H1 (cell line): ENCODE data around the gene COPG1. TPM values are rescaled to one million over a fixed set of nuclear protein-coding genes. Genes with fewer than 3 reads are reported as not detected.

Experiments
- CTCF ChIA-PET: fragments of 300-600 bp; sonication (Branson Sonifier 250); formaldehyde crosslinking; loops from one replicate; lab custom pipeline; 2021; ENCODE audit not compliant: partially characterized antibody; lab: Charles Lee
- POLR2A ChIA-PET: fragments of 300-600 bp; sonication (Branson Sonifier 250); formaldehyde crosslinking; loops from one replicate; lab custom pipeline; 2021; ENCODE audit warnings: inconsistent platforms; ENCODE audit not compliant: partially characterized antibody; lab: Charles Lee
- DNase-seq, 2 experiments: peaks; one replicate each; pipeline versions ENCODE4 v3.0.0 to v3.0.0-alpha.2; 2010 to 2022; ENCODE audit warnings: low spot score in 2 of 2, low read depth in 1 of 2, mixed read lengths in 1 of 2
- FAIRE-seq: peaks from 2 replicates; lab custom pipeline; 2011; peaks lifted over from hg19 to GRCh38; lab: Jason Lieb, UNC
- H2AFZ ChIP-seq: 2 replicates; pipeline ENCODE4 v1.8.1; 2012; ENCODE audit warnings: low read length, inconsistent platforms
- H2AK5ac ChIP-seq: 2 replicates; pipeline ENCODE4 v1.6.1; 2013; ENCODE audit warnings: low read depth, low read length
- H2BK120ac ChIP-seq: replicated peaks from 2 replicates; pipeline ENCODE3; 2013; ENCODE audit warnings: low read depth, low read length, inconsistent platforms
- H2BK12ac ChIP-seq: 2 replicates; pipeline ENCODE4 v1.6.1; 2013; ENCODE audit warnings: low read depth, low read length
- H2BK15ac ChIP-seq: 2 replicates; pipeline ENCODE4 v1.6.1; 2013; ENCODE audit warnings: low read length
- H2BK20ac ChIP-seq: 2 replicates; pipeline ENCODE4 v1.6.1; 2013; ENCODE audit warnings: low read length
- H2BK5ac ChIP-seq: 2 replicates; pipeline ENCODE4 v1.6.1; 2013; ENCODE audit warnings: low read depth, low read length
- H3K14ac ChIP-seq: 2 replicates; pipeline ENCODE4 v1.6.1; 2013; ENCODE audit warnings: inconsistent platforms; ENCODE audit not compliant: insufficient read length
- H3K18ac ChIP-seq: 2 replicates; pipeline ENCODE4 v1.6.1; 2013; ENCODE audit warnings: low read length; ENCODE audit errors: extremely low read depth
- H3K23ac ChIP-seq: 2 replicates; pipeline ENCODE4 v1.6.1; 2013; ENCODE audit warnings: inconsistent platforms; ENCODE audit not compliant: insufficient read length
- H3K23me2 ChIP-seq: 2 replicates; pipeline ENCODE4 v1.6.1; 2013; ENCODE audit warnings: low read depth, low read length
- H3K27ac ChIP-seq: 2 replicates; pipeline ENCODE4 v1.6.1; 2011; ENCODE audit warnings: low read depth, low read length, inconsistent platforms
- H3K27me3 ChIP-seq, 4 experiments: replicated peaks in 1 of 4; 1 replicate in 1 of 4; 2 replicates in 3 of 4; pipeline versions ENCODE4 v1.6.1 to v1.8.1; 2011 to 2013; ENCODE audit warnings: low read length in 3 of 4, mild to moderate bottlenecking in 3 of 4, inconsistent platforms in 2 of 4, mixed read lengths in 2 of 4, moderate library complexity in 1 of 4; ENCODE audit not compliant: control insufficient read depth in 3 of 4, insufficient read depth in 3 of 4; ENCODE audit errors: extremely low read depth in 1 of 4
- H3K36me3 ChIP-seq, 4 experiments: 2 replicates each; pipeline versions ENCODE4 v1.6.1 to v1.8.1; 2011 to 2013; ENCODE audit warnings: mild to moderate bottlenecking in 4 of 4, low read length in 3 of 4, moderate library complexity in 2 of 4, control low read depth in 1 of 4, inconsistent platforms in 1 of 4; ENCODE audit not compliant: insufficient read depth in 4 of 4, control insufficient read depth in 2 of 4
- H3K4ac ChIP-seq: replicated peaks from 2 replicates; pipeline ENCODE3; 2013; ENCODE audit warnings: low read length, low read depth, mixed read lengths, inconsistent platforms; ENCODE audit not compliant: insufficient read length
- H3K4me1 ChIP-seq, 4 experiments: replicated peaks in 1 of 4; 1 replicate in 1 of 4; 2 replicates in 3 of 4; pipeline versions ENCODE4 v1.6.1 to v1.8.1; 2011 to 2013; ENCODE audit warnings: low read length in 3 of 4, inconsistent platforms in 2 of 4, mixed read lengths in 1 of 4; ENCODE audit not compliant: insufficient read depth in 4 of 4, control insufficient read depth in 3 of 4
- H3K4me2 ChIP-seq, 2 experiments: 2 replicates each; pipeline versions ENCODE4 v1.6.1 to v1.8.1; 2011 to 2013; ENCODE audit warnings: low read depth in 2 of 2, low read length in 2 of 2, control low read depth in 1 of 2, inconsistent platforms in 1 of 2, mild to moderate bottlenecking in 1 of 2; ENCODE audit not compliant: insufficient read depth in 1 of 2
- H3K4me3 ChIP-seq, 4 experiments: fragments of 200-600, 300-600 bp in 1 of 4; sonication (generic), shearing (Covaris generic), sonication (Bioruptor Twin) in 1 of 4; 2 replicates each; pipeline versions ENCODE4 v1.5.1 to v1.8.1; 2011 to 2016; ENCODE audit warnings: low read length in 4 of 4, low read depth in 3 of 4, control low read depth in 2 of 4, inconsistent platforms in 2 of 4, mild to moderate bottlenecking in 2 of 4, mixed read lengths in 1 of 4, moderate library complexity in 1 of 4; ENCODE audit not compliant: insufficient read depth in 2 of 4; ENCODE audit errors: extremely low read depth in 1 of 4
- H3K56ac ChIP-seq: replicated peaks from 2 replicates; pipeline ENCODE3; 2013; ENCODE audit warnings: low read depth, mild to moderate bottlenecking, mixed read lengths, low read length, inconsistent platforms; ENCODE audit not compliant: insufficient read length
- H3K79me1 ChIP-seq: 2 replicates; pipeline ENCODE4 v1.6.1; 2013; ENCODE audit warnings: low read depth, low read length, control low read depth
- H3K79me2 ChIP-seq, 2 experiments: 2 replicates each; pipeline versions ENCODE4 v1.6.1 to v1.8.1; 2012 to 2013; ENCODE audit warnings: low read length in 2 of 2, mild to moderate bottlenecking in 2 of 2, inconsistent platforms in 1 of 2; ENCODE audit not compliant: insufficient read depth in 2 of 2, control insufficient read depth in 1 of 2
- H3K9ac ChIP-seq, 4 experiments: replicated peaks in 1 of 4; 1 replicate in 1 of 4; 2 replicates in 3 of 4; pipeline versions ENCODE4 v1.6.1 to v1.8.1; 2011 to 2013; ENCODE audit warnings: low read depth in 3 of 4, low read length in 3 of 4, control low read depth in 2 of 4, mild to moderate bottlenecking in 2 of 4, moderate library complexity in 2 of 4, inconsistent platforms in 1 of 4; ENCODE audit errors: extremely low read depth in 1 of 4
- H3K9me3 ChIP-seq, 2 experiments: 2 replicates each; pipeline versions ENCODE4 v1.6.1 to v1.8.1; 2012 to 2013; ENCODE audit warnings: mild to moderate bottlenecking in 2 of 2, moderate library complexity in 2 of 2, control low read depth in 1 of 2, inconsistent platforms in 1 of 2, low read depth in 1 of 2, low read length in 1 of 2, mixed read lengths in 1 of 2; ENCODE audit not compliant: insufficient read depth in 2 of 2
- H4K20me1 ChIP-seq, 2 experiments: replicated peaks in 1 of 2; 2 replicates each; pipeline versions ENCODE3 to v1.8.1; 2011 to 2013; ENCODE audit warnings: inconsistent platforms in 2 of 2, low read length in 2 of 2, mild to moderate bottlenecking in 1 of 2; ENCODE audit not compliant: insufficient read depth in 2 of 2, control insufficient read depth in 1 of 2
- H4K5ac ChIP-seq: 2 replicates; pipeline ENCODE4 v1.6.1; 2013; ENCODE audit warnings: low read length, low read depth, mixed read lengths, inconsistent platforms; ENCODE audit not compliant: insufficient read length
- H4K8ac ChIP-seq: 2 replicates; pipeline ENCODE4 v1.8.0; 2013; ENCODE audit warnings: mild to moderate bottlenecking, moderate library complexity, low read length, inconsistent platforms; ENCODE audit not compliant: insufficient read depth; ENCODE audit errors: extremely low read depth
- H4K91ac ChIP-seq: replicated peaks from 2 replicates; pipeline ENCODE3; 2013; ENCODE audit warnings: low read length, mixed read lengths, inconsistent platforms; ENCODE audit not compliant: insufficient read length
- HDAC6 ChIP-seq: IDR thresholded peaks from one replicate; pipeline ENCODE4 v1.7.1; 2012; ENCODE audit warnings: low read depth, mild to moderate bottlenecking, inconsistent platforms, low read length, moderate library complexity
- NRF1 ChIP-seq: IDR thresholded peaks from 2 replicates; pipeline ENCODE4 v1.6.1; 2011; ENCODE audit warnings: mild to moderate bottlenecking, low read depth, low read length, improper control_type of control experiment
- RXRA ChIP-seq: IDR thresholded peaks from 2 replicates; pipeline ENCODE4 v1.6.1; 2011; ENCODE audit warnings: low read depth, mild to moderate bottlenecking, low read length, moderate library complexity; ENCODE audit not compliant: insufficient read depth
- SUZ12 ChIP-seq: fragments of 200-600 bp; sonication (generic); IDR thresholded peaks from 2 replicates; pipeline ENCODE4 v1.6.1; 2012; ENCODE audit warnings: mild to moderate bottlenecking, inconsistent platforms, low read length, moderate library complexity, mixed read lengths
- WGBS, 2 experiments: shearing (Covaris generic) in 1 of 2; methylation state at CpG; one replicate each; pipeline versions ENCODE4 v1.1.6 to v1.1.7; 2013 to 2015; ENCODE audit warnings: low lambda C conversion rate in 2 of 2, mixed read lengths in 2 of 2, inconsistent platforms in 1 of 2, low coverage in 1 of 2, missing lambda C conversion rate in 1 of 2; ENCODE audit not compliant: insufficient replicate concordance in 2 of 2, insufficient coverage in 1 of 2, insufficient read length in 1 of 2; ENCODE audit errors: extremely low coverage in 1 of 2, missing lambda C conversion rate in 1 of 2; 5-methylcytosine and 5-hydroxymethylcytosine counted together
- polyA plus RNA-seq, 7 experiments: library from polyadenylated mRNA; depleted of rRNA in 3 of 7; stranded (reverse) in 5 of 7; unstranded in 2 of 7; fragments of >200 nt in 5 of 7; fragments of 200-250 nt in 2 of 7; gene quantifications; 1 replicate in 5 of 7; 2 replicates in 1 of 7; 4 replicates in 1 of 7; pipeline versions ENCODE4 v1.2.1 to v1.2.3, GENCODE V29; 2011 to 2013; ENCODE audit warnings: missing spikeins in 2 of 7, mixed read lengths in 2 of 7
- total RNA-seq: library from RNA; stranded (reverse); fragmentation: NEBNext Ultra II Directional; extraction: Animal tissue kit (Norgen Biotek cat#: 25700); gene quantifications from 2 replicates; pipeline ENCODE4 v1.2.1, GENCODE V29; 2021

COPG1 gene
- total and polyA plus RNA-seq, 2 of the 8 experiments (the other 6 are each of a cell fraction or from before 2014, with no cell fraction given) = 52.7 to 106 TPM

DNA sequence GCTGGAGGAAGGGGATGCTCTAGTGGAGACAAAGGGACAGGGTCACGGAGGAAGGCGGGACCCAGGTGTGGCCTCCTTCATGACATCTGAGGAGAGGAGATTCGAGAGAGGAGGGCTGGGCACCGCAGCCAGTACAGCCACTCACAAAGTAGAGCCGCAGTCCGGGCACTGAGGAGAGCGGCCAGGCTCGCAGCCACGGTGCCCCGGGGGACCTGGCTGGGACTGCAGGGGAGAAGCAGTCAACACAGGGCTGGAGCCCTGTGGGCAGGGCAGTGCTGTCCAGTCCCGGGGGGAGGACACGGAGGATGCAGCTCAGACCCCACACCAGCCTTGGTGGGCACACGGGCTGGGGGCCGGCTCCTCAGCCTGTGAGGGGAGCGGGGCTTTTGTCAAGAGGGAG lies 69.5 kb downstream of the COPG1 start:
- H3K36me3 ChIP-seq = peaks cover 2 to 12% (median 9%) of the 10 kb centered on the region in 4 experiments; a peak in 4 of 8 replicates
- no peak overlapping the region for H4K8ac ChIP-seq
- CTCF ChIA-PET = interaction anchor here (1.5 to 6.6 kb wide), 3 partner anchors 10 to 33 kb away, joined by 4 to 73 read pairs (median 5); no protein-coding TSS in a partner anchor
- H2BK120ac ChIP-seq = no peak overlapping the region
- no peak overlapping the region for H3K14ac ChIP-seq
- H2BK5ac ChIP-seq = no peak overlapping the region
- peaks cover 3 to 6% (median 5%) of the 10 kb centered on the region in 4 experiments for H3K4me1 ChIP-seq
- no peak overlapping the region for H3K4me3 ChIP-seq
- H3K4me2 ChIP-seq = no peak overlapping the region
- no peak overlapping the region for H2BK15ac ChIP-seq
- H3K23ac ChIP-seq = no peak overlapping the region
- DNase-seq (no peak), FAIRE-seq (no peak)
- peaks cover 5% of the 10 kb centered on the region; the same call in 1 of the 2 replicates for H3K23me2 ChIP-seq
- H2BK12ac ChIP-seq = no peak overlapping the region
- 93% methylated on average over 15 of the region's 15 CpGs; no CpG with 5 or more reads in 1 of the 2 experiments for WGBS, 2 experiments
- H3K79me1 ChIP-seq = peaks cover 3% of the 10 kb centered on the region; the same call in 1 of the 2 replicates
- no peak overlapping the region for H3K4ac ChIP-seq
- peaks cover 0 to 13% of the 10 kb centered on the region in 2 experiments; a peak in 1 of 4 replicates for H3K79me2 ChIP-seq
- TF ChIP-seq SUZ12 = no peak
- no peak for TF ChIP-seq HDAC6
- no peak for TF ChIP-seq NRF1
- TF ChIP-seq RXRA = no peak
- H3K18ac ChIP-seq = no peak overlapping the region
- H4K5ac ChIP-seq = no peak overlapping the region
- POLR2A ChIA-PET = interaction anchor here (1.1 to 6.4 kb wide), 5 partner anchors 9 to 40 kb away, joined by 4 to 112 read pairs (median 26); partner anchors contain the start of gene HMCES
- no peaks in the 10 kb centered on the region for H3K27me3 ChIP-seq
- no peaks in the 10 kb centered on the region for H3K9me3 ChIP-seq
- H3K27ac ChIP-seq = no peak overlapping the region
- no peak overlapping the region for H3K56ac ChIP-seq
- no peak overlapping the region for H2BK20ac ChIP-seq
- no peak overlapping the region for H4K91ac ChIP-seq
- no peak overlapping the region for H3K9ac ChIP-seq
- no peak overlapping the region for H2AK5ac ChIP-seq
- H4K20me1 ChIP-seq = peaks cover 0 to 9% of the 10 kb centered on the region in 2 experiments
- no peak overlapping the region for H2AFZ ChIP-seq
